Choroid plexus epithelial cell (primary cell): ENCODE data around the gene RAB3GAP2.
A peak's percentile ranks its signal among the peaks of the same experiment; 100 is the strongest.

ENCODE experiments used
- DNase-seq: peaks from one replicate; pipeline ENCODE4 v3.0.0-alpha.2; 2010; ENCODE audit warnings: low read depth
- H3K4me3 ChIP-seq: 2 replicates; pipeline ENCODE4 v1.5.1; 2011; ENCODE audit warnings: low read depth, mild to moderate bottlenecking, control low read depth, low read length, moderate library complexity
- TF ChIP-seq, protein P1 (sequence below): conservative IDR thresholded peaks from 2 replicates; pipeline ENCODE4 v1.5.1; 2011; ENCODE audit warnings: low read depth, mild to moderate bottlenecking, control low read depth, inconsistent platforms, low read length, moderate library complexity

RAB3GAP2 gene

DNA sequence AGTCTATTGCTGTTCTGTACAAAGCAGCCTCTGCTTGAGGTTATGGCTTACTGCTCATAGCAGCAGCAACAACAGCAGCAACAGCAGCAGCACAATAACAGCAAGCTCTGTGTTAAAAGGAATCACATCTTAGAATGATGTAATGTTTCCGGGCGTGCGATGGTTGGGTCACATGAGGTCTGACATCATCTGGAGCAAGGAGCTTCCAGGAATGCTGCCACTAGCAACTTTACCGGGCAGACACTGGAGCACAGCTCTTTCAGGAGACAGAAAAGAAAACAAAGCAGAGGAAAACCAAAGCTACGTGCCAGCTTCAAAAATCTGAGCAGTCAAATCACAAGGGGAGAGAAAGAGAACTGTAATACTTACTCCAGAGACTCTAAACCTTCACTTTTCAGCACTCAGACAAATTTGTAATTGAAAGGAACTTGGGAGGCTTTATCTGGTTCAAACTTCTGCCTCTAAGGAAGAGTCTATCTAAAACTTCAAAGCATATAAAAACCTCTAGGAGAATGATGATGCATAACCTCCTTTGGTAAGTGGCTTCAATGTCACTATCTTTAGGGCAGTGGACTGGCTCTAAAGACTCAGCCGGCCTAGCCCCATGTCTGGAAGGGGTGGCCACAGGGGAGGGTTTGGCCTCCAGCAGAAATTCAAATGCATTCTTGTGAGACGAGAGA is 28.3 kb upstream of the RAB3GAP2 start:
- TF ChIP-seq, protein P1, sequence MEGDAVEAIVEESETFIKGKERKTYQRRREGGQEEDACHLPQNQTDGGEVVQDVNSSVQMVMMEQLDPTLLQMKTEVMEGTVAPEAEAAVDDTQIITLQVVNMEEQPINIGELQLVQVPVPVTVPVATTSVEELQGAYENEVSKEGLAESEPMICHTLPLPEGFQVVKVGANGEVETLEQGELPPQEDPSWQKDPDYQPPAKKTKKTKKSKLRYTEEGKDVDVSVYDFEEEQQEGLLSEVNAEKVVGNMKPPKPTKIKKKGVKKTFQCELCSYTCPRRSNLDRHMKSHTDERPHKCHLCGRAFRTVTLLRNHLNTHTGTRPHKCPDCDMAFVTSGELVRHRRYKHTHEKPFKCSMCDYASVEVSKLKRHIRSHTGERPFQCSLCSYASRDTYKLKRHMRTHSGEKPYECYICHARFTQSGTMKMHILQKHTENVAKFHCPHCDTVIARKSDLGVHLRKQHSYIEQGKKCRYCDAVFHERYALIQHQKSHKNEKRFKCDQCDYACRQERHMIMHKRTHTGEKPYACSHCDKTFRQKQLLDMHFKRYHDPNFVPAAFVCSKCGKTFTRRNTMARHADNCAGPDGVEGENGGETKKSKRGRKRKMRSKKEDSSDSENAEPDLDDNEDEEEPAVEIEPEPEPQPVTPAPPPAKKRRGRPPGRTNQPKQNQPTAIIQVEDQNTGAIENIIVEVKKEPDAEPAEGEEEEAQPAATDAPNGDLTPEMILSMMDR: no peak
- peak; percentile 95 for DNase-seq
- H3K4me3 ChIP-seq: no peak overlapping the region

DNA sequence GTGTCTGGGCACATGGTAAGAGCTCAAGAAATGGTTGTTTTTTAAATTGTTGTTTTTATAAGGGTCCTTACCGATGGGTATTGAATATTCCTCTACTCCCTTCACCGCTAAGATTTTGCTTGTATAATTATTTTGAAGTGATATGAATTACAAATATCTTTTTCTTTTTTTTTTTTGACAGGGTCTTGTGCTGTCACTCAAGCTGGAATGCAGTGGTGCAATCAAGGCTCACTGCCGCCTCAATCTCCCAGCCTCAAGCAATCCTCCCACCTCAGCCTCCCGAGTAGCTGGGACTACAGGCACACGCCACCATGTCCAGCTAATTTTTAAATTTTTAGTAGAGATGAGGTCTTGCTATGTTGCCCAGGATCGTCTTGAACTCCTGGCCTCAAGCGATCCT is 27.1 kb upstream of the RAB3GAP2 start:
- H3K4me3 ChIP-seq: no peak overlapping the region
- TF ChIP-seq, protein P1: no peak
- DNase-seq: no peak

DNA sequence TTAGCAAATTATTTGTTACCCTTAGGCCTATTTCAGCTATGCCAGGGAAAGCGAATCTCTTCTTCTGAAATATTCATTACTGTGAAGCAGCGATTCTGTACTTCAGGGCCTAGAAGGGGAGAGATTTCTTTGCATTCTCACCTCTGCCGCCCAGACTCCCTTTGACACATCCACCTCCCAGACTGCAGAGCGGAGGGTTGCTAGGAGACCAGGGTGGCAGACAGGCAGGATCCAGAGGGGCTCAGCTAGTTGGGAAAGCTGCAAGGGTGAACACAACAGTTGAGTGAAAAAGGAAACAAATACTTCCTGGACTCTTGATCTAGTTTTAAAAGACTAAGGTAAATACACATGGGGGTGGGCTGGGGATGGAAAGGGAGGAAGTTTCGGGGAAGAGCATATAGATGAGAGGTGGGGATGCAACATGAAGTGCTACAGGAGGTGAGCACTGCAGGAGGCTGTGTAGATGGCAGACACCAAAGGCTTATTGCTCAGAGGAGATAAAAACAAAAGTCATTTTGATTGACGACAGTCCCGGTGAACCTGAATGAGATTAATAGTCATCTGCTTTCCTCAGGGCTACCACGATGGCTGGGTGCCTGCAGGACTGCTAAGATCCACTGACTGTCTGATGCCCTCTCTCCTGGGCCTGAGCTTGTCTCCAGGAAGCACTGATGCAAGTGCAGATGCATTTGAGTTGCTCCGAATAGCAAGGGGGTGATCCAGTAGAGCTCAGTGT is 26.4 kb upstream of the RAB3GAP2 start:
- DNase-seq: no peak
- TF ChIP-seq, protein P1: no peak
- no peak overlapping the region for H3K4me3 ChIP-seq

DNA sequence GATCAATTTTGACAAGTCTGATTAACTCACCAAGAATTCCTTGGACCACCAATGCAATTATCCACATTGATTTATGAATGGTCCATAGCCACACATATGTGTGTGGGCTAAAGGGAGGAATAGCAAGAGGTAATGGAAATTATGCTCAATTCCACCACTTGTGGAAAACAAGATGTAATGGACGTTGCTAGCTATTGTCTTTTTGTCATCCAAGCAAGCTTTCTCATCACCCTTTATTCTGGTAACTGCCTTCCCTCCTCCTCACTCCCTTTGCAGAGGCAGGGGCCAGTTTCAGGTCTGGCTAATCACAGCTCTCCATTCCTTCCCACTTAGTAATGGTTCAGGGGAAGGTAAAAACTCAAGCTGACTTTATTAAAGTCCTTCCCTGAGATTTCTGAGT is 24.7 kb upstream of the RAB3GAP2 start:
- DNase-seq: no peak
- TF ChIP-seq, protein P1: no peak
- H3K4me3 ChIP-seq: no peak overlapping the region

DNA sequence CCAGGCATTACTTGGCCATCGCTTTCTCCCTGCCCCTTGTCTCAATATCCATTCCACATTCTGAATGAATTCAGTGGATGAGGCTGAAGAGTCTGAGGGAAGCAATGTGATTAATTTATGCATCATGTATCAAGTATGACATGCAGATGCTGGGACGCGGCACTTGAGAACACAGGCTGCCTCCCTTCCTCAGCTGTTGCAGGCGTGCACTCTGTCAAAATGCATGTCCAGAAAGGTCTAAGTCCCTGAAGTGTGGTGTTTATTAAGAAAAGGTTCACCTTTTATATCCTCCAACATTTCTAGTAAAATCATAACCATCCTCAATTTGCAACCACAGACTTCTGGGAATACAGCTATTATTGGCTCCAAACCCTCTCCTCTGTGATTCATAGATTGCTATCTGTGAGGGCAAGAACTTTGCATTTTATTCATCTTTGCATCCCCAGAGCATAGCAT is 22.6 kb upstream of the RAB3GAP2 start:
- DNase-seq: no peak
- H3K4me3 ChIP-seq: no peak overlapping the region
- TF ChIP-seq, protein P1: no peak

DNA sequence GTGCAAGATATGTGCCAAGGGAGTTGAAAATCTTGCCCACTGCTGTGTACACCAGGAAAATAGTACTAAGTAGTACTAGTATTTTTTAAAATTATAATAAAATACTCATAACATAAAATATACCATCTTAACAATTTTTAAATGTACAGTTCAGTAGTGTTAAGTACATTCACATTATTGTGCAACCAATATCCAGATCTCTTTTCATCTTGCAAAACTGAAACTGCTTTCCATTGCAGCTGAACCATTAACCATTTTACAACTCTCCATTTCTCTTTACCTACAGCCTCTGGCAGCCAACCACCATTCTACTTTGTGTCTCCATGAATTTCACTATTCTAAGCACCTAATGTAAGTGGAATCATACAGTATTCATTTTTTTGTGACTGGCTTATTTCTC is 19.3 kb upstream of the RAB3GAP2 start:
- no peak overlapping the region for H3K4me3 ChIP-seq
- no peak for DNase-seq
- TF ChIP-seq, protein P1: no peak
